Measurements from ENCODE around the gene TOX2.

DNA sequence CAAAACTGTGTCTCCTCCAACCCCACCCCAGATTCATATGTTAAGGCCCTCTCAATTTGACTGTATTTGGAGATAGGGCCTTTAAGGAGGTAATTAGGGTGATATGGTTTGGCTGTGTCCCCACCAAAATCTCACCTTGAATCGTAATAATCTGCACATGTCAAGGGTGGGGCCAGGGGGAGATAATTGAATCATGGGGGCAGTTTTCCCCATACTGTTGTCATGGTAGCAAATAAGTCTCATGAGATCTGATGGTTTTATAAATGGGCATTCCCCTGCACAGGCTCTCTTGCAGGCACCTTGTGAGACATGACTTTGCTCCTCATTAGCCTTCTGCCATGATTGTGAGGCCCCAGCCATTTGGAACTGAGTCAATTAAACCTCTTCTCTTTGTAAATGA, 46.6 kb upstream of the TOX2 start:
- TF ChIP-seq GATA2 (IDR thresholded peaks at IDR 0.05; ENCODE audit: low read depth, low read length) (no peak), GATA3 (IDR thresholded peaks at IDR 0.05; ENCODE audit: low read depth, low read length) (no peak)
